Endodermal cell (in vitro differentiated cells): ENCODE measurements around the gene NLGN1. TPM values are rescaled to one million over a fixed set of nuclear protein-coding genes. Genes with fewer than 3 reads are reported as not detected.
"Not testable (repeated sequence)": the region's sequence is repeated elsewhere in the genome, so short reads cannot be mapped to it uniquely, and the experiment has no call there.

ENCODE experiments used
- DNase-seq: peaks from one replicate; pipeline ENCODE4 v3.0.0-alpha.2; 2017
- H3K27ac ChIP-seq: 2 replicates; pipeline ENCODE4 v1.5.1; 2013; ENCODE audit warnings: mild to moderate bottlenecking, low read depth, low read length, moderate library complexity
- H3K27me3 ChIP-seq: 2 replicates; pipeline ENCODE4 v1.6.1; 2013; ENCODE audit warnings: mild to moderate bottlenecking, low read length, moderate library complexity; ENCODE audit not compliant: insufficient read depth, control insufficient read depth, poor library complexity, severe bottlenecking
- H3K36me3 ChIP-seq: 2 replicates; pipeline ENCODE4 v1.7.0; 2013; ENCODE audit warnings: mild to moderate bottlenecking, low read length, moderate library complexity; ENCODE audit not compliant: control insufficient read depth, insufficient read depth
- H3K4me1 ChIP-seq: one replicate; pipeline ENCODE4 v1.7.0; 2013; ENCODE audit warnings: low read length; ENCODE audit not compliant: control insufficient read depth, insufficient read depth
- H3K4me3 ChIP-seq: 2 replicates; pipeline ENCODE4 v1.5.1; 2013; ENCODE audit warnings: mild to moderate bottlenecking, low read length, moderate library complexity
- H3K9ac ChIP-seq: 2 replicates; pipeline ENCODE4 v1.6.1; 2013; ENCODE audit warnings: mild to moderate bottlenecking, low read length, moderate library complexity; ENCODE audit not compliant: poor library complexity, severe bottlenecking; ENCODE audit errors: extremely low read depth
- H3K9me3 ChIP-seq: 2 replicates; pipeline ENCODE4 v1.6.1; 2013; ENCODE audit warnings: mild to moderate bottlenecking, low read length, moderate library complexity; ENCODE audit not compliant: control insufficient read depth
- H3K27ac Mint-ChIP-seq: 2 replicates; pipeline ENCODE4 v1.8.0; 2020; ENCODE audit warnings: mixed read lengths
- H3K27me3 Mint-ChIP-seq: 2 replicates; pipeline ENCODE4 v1.8.0; 2021; ENCODE audit warnings: mild to moderate bottlenecking, mixed read lengths; ENCODE audit not compliant: insufficient read depth
- H3K36me3 Mint-ChIP-seq: 2 replicates; pipeline ENCODE4 v1.8.0; 2020; ENCODE audit warnings: low read depth, mixed read lengths
- H3K4me1 Mint-ChIP-seq: 2 replicates; pipeline ENCODE4 v1.8.0; 2020; ENCODE audit warnings: mixed read lengths
- H3K4me3 Mint-ChIP-seq: 2 replicates; pipeline ENCODE4 v1.8.0; 2020; ENCODE audit warnings: mild to moderate bottlenecking, moderate library complexity, mixed read lengths
- H3K9me3 Mint-ChIP-seq: 2 replicates; pipeline ENCODE4 v1.8.0; 2020; ENCODE audit warnings: mild to moderate bottlenecking, mixed read lengths
- CTCF ChIP-seq: fragments of 200-600 bp; sonication (generic); conservative IDR thresholded peaks from 2 replicates; pipeline ENCODE4 v1.5.0; 2021; ENCODE audit warnings: antibody characterized with exemption, mild to moderate bottlenecking
- WGBS, 2 experiments: methylation state at CpG; one replicate each; pipeline versions ENCODE4 v1.1.5 to v1.1.7; 2013; ENCODE audit warnings: missing lambda C conversion rate in 2 of 2, mixed read lengths in 1 of 2; ENCODE audit not compliant: insufficient coverage in 1 of 2, insufficient read length in 1 of 2; 5-methylcytosine and 5-hydroxymethylcytosine counted together
- total RNA-seq, 2 donors: library from RNA; stranded (reverse); fragmentation: NEBNext Ultra II Directional in 1 of 2; extraction: Animal tissue kit (Norgen Biotek cat#: 25700) in 1 of 2; gene quantifications; 2 replicates in 1 of 2; 3 replicates in 1 of 2; pipeline ENCODE4 v1.2.1, GENCODE V29; 2021

NLGN1 gene
- total RNA-seq, 2 donors from 2014 or later = 3.4 to 14.3 TPM

- peaks cover 5% of the 10 kb centered on the region for H3K4me1 ChIP-seq
- no peak for DNase-seq
- H3K27ac ChIP-seq = no peak overlapping the region
- peaks cover 26% of the 10 kb centered on the region for H3K4me1 Mint-ChIP-seq
- H3K9ac ChIP-seq = no peak overlapping the region
- TF ChIP-seq CTCF = no peak
- peaks cover 8% of the 10 kb centered on the region for H3K9me3 Mint-ChIP-seq
- no peaks in the 10 kb centered on the region for H3K36me3 ChIP-seq
- H3K27me3 ChIP-seq = no peaks in the 10 kb centered on the region
- WGBS, 2 experiments = 40 to 83% methylated on average over 1 to 2 of the region's 2 CpGs
- H3K9me3 ChIP-seq = peaks cover 8% of the 10 kb centered on the region
- H3K27me3 Mint-ChIP-seq = no peaks in the 10 kb centered on the region
- H3K4me3 Mint-ChIP-seq = no peak overlapping the region
- H3K27ac Mint-ChIP-seq = peak overlapping the region; percentile 29
- no peak overlapping the region for H3K4me3 ChIP-seq
- H3K36me3 Mint-ChIP-seq = peaks cover 6% of the 10 kb centered on the region
Observed at GRCh38 chr3:174229916-174230315, 832.4 kb downstream of the NLGN1 start.

GRCh38 chr3:174232028-174232657 lies 834.6 kb downstream of the NLGN1 start:
- DNase-seq = peak; percentile 70
- H3K27ac ChIP-seq = peak overlapping the region; percentile 58
- H3K4me3 ChIP-seq, H3K36me3 ChIP-seq, H3K27me3 ChIP-seq, H3K4me3 Mint-ChIP-seq, H3K4me1 ChIP-seq, H3K9me3 Mint-ChIP-seq, H3K27me3 Mint-ChIP-seq, H3K9ac ChIP-seq, H3K9me3 ChIP-seq, H3K36me3 Mint-ChIP-seq: not testable (repeated sequence)
- Mint-ChIP-seq H3K27ac (peak overlapping the region; percentile 95), H3K4me1 (peaks cover 26% of the 10 kb centered on the region)
- 54 to 68% methylated on average over 2 to 8 of the region's 10 CpGs for WGBS, 2 experiments
- peak; percentile 30 for TF ChIP-seq CTCF

GRCh38 chr3:174232658-174233429 lies 835.3 kb downstream of the NLGN1 start:
- H3K27ac ChIP-seq = peak overlapping the region; percentile 44
- WGBS, 2 experiments = 82 to 87% methylated on average over 3 to 11 of the region's 12 CpGs
- H3K4me3 ChIP-seq = no peak overlapping the region
- Mint-ChIP-seq H3K27ac (peak overlapping the region; percentile 95), H3K27me3 (no peaks in the 10 kb centered on the region), H3K4me3 (no peak overlapping the region), H3K9me3 (peaks cover 10% of the 10 kb centered on the region), H3K36me3 (peaks cover 6% of the 10 kb centered on the region), H3K4me1 (peaks cover 26% of the 10 kb centered on the region)
- H3K9ac ChIP-seq = no peak overlapping the region
- TF ChIP-seq CTCF = no peak
- peak; percentile 70 for DNase-seq
- H3K9me3 ChIP-seq = peaks cover 8% of the 10 kb centered on the region
- peaks cover 5% of the 10 kb centered on the region for H3K4me1 ChIP-seq
- no peaks in the 10 kb centered on the region for H3K36me3 ChIP-seq
- H3K27me3 ChIP-seq = no peaks in the 10 kb centered on the region
